ENCODE measurements around the gene VTA1. TPM values are rescaled to one million over a fixed set of nuclear protein-coding genes. Genes with fewer than 3 reads are reported as not detected.
A peak's percentile ranks its signal among the peaks of the same experiment; 100 is the strongest.
"Not testable (repeated sequence)": the region's sequence is repeated elsewhere in the genome, so short reads cannot be mapped to it uniquely, and the experiment has no call there.

Gene VTA1, protein sequence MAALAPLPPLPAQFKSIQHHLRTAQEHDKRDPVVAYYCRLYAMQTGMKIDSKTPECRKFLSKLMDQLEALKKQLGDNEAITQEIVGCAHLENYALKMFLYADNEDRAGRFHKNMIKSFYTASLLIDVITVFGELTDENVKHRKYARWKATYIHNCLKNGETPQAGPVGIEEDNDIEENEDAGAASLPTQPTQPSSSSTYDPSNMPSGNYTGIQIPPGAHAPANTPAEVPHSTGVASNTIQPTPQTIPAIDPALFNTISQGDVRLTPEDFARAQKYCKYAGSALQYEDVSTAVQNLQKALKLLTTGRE
- 10 to 100 TPM; 32.6 to 48.0 TPM for total RNA-seq

- Mint-ChIP-seq H3K27me3 (peaks cover 0 to 6% of the 10 kb centered on the region in 2 donors), H3K27ac (peak within 1 kb of the TSS; percentile 85 to 95), H3K9me3 (no peaks in the 10 kb centered on the region), H3K36me3 (peaks cover 4% of the 10 kb centered on the region), H3K4me1 (ENCODE audit: low read depth in 2 of 2) (peaks cover 37 to 56% of the 10 kb centered on the region in 2 donors), H3K4me3 (peak within 1 kb of the TSS; percentile 93)
- ATAC-seq = peak; percentile 98
- peak; percentile 98 for DNase-seq (ENCODE audit: low spot score)
Observed at GRCh38 chr6:142146828-142147662, at the start of gene VTA1, which contains the start of gene NMBR. TSS of gene VTA1 (plus strand) at chr6:142147263. CDS start at chr6:142147288, 25 bp downstream. TSS of gene NMBR (minus strand) at chr6:142147122. CDS start at chr6:142088658, 58,464 bp downstream.

DNA sequence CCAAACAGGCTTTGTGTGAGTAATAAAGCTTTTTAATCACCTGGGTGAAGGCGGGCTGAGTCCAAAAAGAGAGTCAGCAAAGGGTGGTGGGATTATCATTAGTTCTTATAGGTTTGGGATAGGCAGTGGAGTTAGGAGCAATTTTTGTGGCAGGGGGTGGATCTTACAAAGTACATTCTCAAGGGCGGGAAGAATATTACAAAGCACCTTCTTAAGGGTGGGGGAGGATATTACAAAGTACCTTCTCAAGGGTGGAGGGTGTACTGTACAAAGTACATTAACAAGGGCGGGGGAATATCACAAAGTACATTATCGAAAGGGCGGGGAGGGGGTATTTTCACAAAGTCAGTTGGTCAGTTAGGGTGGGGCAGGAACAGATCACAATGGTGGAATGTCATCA lies 42.2 kb upstream of the VTA1 start:
- ATAC-seq; DNase-seq (ENCODE audit: low spot score); H3K36me3 Mint-ChIP-seq; H3K4me1 Mint-ChIP-seq (ENCODE audit: low read depth in 2 of 2); H3K27ac Mint-ChIP-seq; H3K4me3 Mint-ChIP-seq; H3K9me3 Mint-ChIP-seq: not testable (repeated sequence)
- H3K27me3 Mint-ChIP-seq = peaks cover 7 to 21% of the 10 kb centered on the region in 2 donors

DNA sequence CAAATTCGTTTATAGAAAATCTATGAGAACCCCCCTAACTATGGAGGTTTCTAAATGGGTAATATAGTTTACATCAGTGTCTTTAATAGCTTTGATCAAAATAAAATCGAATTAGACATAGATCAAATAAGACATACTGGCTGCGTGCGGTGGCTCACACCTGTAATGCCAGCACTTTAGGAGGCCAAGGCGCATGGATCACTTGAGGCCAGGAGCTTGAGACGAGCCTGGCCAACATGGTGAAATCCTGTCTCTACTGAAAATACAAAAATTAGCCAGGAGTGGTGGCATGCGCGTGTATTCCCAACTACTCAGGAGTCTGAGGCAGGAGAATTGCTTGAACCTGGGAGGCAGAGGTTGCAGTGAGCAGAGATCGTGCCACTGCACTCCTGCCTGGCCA lies 36.2 kb upstream of the VTA1 start:
- DNase-seq (ENCODE audit: low spot score); H3K36me3 Mint-ChIP-seq; H3K4me1 Mint-ChIP-seq (ENCODE audit: low read depth in 2 of 2); H3K4me3 Mint-ChIP-seq; H3K27ac Mint-ChIP-seq; ATAC-seq; H3K9me3 Mint-ChIP-seq: not testable (repeated sequence)
- peaks cover 0 to 15% of the 10 kb centered on the region in 2 donors for H3K27me3 Mint-ChIP-seq

DNA sequence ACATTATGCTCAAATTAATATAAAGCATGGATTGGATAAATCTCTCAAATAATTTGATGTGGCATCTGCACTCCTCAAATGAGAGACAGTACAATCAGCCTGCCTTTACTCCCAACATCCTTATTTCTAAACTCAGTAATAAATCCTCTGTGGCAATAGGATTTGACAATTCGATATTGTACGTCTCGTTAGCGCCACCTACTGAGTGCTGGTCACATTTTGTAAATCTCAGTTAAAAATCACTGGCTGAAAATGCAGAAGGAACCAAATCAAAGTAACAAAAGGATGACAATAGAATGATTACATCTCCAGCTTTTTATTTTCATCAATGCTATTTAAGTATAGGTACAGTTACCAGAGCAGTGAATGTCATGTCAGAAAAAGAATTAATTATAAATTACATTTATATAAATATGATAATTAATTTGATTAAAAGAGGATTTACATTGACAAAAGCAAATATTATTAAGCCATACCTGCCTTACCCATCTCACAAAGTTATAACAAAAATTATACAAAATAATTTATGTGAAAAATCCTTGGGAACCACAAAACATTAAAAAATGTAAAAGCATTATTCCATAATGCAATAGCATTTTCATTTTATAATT lies 34.5 kb upstream of the VTA1 start:
- Mint-ChIP-seq H3K27ac (no peak overlapping the region), H3K9me3 (no peaks in the 10 kb centered on the region), H3K27me3 (peaks cover 3 to 15% of the 10 kb centered on the region in 2 donors), H3K4me3 (no peak overlapping the region), H3K36me3 (no peaks in the 10 kb centered on the region), H3K4me1 (ENCODE audit: low read depth in 2 of 2) (no peaks in the 10 kb centered on the region)
- DNase-seq (ENCODE audit: low spot score) (peak; percentile 62), ATAC-seq (no peak)

- Mint-ChIP-seq H3K36me3 (no peaks in the 10 kb centered on the region), H3K27me3 (peaks cover 23 to 28% of the 10 kb centered on the region in 2 donors), H3K27ac (no peak overlapping the region), H3K9me3 (no peaks in the 10 kb centered on the region), H3K4me3 (no peak overlapping the region), H3K4me1 (ENCODE audit: low read depth in 2 of 2) (no peaks in the 10 kb centered on the region)
- ATAC-seq = no peak
- DNase-seq (ENCODE audit: low spot score) = no peak
Observed at GRCh38 chr6:142117366-142117765, 29.7 kb upstream of the VTA1 start.

DNA sequence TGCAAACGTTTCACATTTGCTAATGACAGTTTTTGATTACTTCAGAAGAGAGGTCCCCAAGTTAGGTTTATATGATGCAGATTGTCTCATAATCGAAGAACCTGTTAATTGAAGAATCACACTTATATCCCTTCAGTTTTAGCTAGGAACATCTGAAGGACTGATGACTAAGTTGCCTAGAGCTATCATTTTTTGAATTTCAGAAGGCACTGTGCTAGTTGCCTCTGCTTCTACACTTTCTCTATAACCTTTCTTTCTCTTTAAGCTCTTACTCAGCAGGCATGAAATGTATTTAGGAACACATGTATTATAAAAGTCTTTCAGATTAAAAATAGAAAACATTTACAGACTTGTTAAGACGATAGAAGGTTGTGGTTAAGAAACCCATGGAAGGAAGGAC lies 28.7 kb upstream of the VTA1 start:
- Mint-ChIP-seq H3K27me3 (peaks cover 26 to 28% of the 10 kb centered on the region in 2 donors), H3K4me1 (ENCODE audit: low read depth in 2 of 2) (no peaks in the 10 kb centered on the region), H3K9me3 (no peaks in the 10 kb centered on the region), H3K36me3 (no peaks in the 10 kb centered on the region), H3K27ac (no peak overlapping the region), H3K4me3 (no peak overlapping the region)
- ATAC-seq (no peak), DNase-seq (ENCODE audit: low spot score) (no peak)

DNA sequence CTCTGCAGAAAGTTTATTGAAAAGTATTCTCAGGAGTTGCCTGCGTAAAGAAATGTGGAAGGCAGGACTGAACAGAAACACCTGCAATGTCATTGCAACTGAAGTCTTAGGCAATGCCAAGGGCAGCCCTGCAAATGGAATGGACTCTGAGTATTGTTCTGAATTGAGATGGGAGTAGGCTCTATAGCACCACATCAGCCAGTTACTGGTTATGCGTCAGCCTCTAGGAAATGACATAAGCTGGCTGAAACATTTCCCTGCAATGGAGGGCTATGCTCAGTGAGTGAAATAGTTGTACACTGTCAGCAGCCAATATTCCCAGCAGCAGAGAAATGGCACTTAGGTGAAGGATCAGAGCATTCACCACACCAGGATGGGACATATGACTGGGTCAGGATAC lies 28.1 kb upstream of the VTA1 start:
- DNase-seq (ENCODE audit: low spot score) (no peak), ATAC-seq (no peak)
- Mint-ChIP-seq H3K36me3 (no peaks in the 10 kb centered on the region), H3K27ac (no peak overlapping the region), H3K4me3 (no peak overlapping the region), H3K27me3 (peaks cover 26 to 33% of the 10 kb centered on the region in 2 donors), H3K9me3 (no peaks in the 10 kb centered on the region), H3K4me1 (ENCODE audit: low read depth in 2 of 2) (no peaks in the 10 kb centered on the region)

- Mint-ChIP-seq H3K27ac (no peak overlapping the region), H3K4me1 (ENCODE audit: low read depth in 2 of 2) (no peaks in the 10 kb centered on the region), H3K36me3 (no peaks in the 10 kb centered on the region), H3K27me3 (peaks cover 27 to 44% of the 10 kb centered on the region in 2 donors), H3K4me3 (no peak overlapping the region), H3K9me3 (no peaks in the 10 kb centered on the region)
- no peak for DNase-seq (ENCODE audit: low spot score)
- no peak for ATAC-seq
Observed at GRCh38 chr6:142121342-142121741, 25.7 kb upstream of the VTA1 start.

- H3K4me3 Mint-ChIP-seq = no peak overlapping the region
- ATAC-seq = no peak
- H3K4me1 Mint-ChIP-seq (ENCODE audit: low read depth in 2 of 2) = no peaks in the 10 kb centered on the region
- no peak overlapping the region for H3K27ac Mint-ChIP-seq
- no peaks in the 10 kb centered on the region for H3K9me3 Mint-ChIP-seq
- peaks cover 5% of the 10 kb centered on the region for H3K36me3 Mint-ChIP-seq
- peaks cover 30 to 52% of the 10 kb centered on the region in 2 donors for H3K27me3 Mint-ChIP-seq
- DNase-seq (ENCODE audit: low spot score) = no peak
Observed at GRCh38 chr6:142130814-142131213, 16.2 kb upstream of the VTA1 start.

- no peaks in the 10 kb centered on the region for H3K4me1 Mint-ChIP-seq (ENCODE audit: low read depth in 2 of 2)
- no peaks in the 10 kb centered on the region for H3K9me3 Mint-ChIP-seq
- no peak within 1 kb of the TSS for H3K27ac Mint-ChIP-seq
- H3K4me3 Mint-ChIP-seq = no peak within 1 kb of the TSS
- no peak for ATAC-seq
- peaks cover 23 to 36% of the 10 kb centered on the region in 2 donors for H3K27me3 Mint-ChIP-seq
- peaks cover 5% of the 10 kb centered on the region for H3K36me3 Mint-ChIP-seq
- no peak for DNase-seq (ENCODE audit: low spot score)
Observed at GRCh38 chr6:142132625-142133024, 14.4 kb upstream of the VTA1 start, which contains the start of gene GJE1. TSS of gene GJE1 (plus strand) at chr6:142132925. CDS start at chr6:142133159, 234 bp downstream.

- no peak overlapping the region for H3K27ac Mint-ChIP-seq
- H3K27me3 Mint-ChIP-seq = peaks cover 8 to 20% of the 10 kb centered on the region in 2 donors
- H3K36me3 Mint-ChIP-seq = no peaks in the 10 kb centered on the region
- no peaks in the 10 kb centered on the region for H3K9me3 Mint-ChIP-seq
- H3K4me1 Mint-ChIP-seq (ENCODE audit: low read depth in 2 of 2) = no peaks in the 10 kb centered on the region
- no peak for DNase-seq (ENCODE audit: low spot score)
- no peak for ATAC-seq
- H3K4me3 Mint-ChIP-seq = no peak overlapping the region
Observed at GRCh38 chr6:142138876-142139275, 8.2 kb upstream of the VTA1 start.

- peaks cover 5 to 11% of the 10 kb centered on the region in 2 donors for H3K4me1 Mint-ChIP-seq (ENCODE audit: low read depth in 2 of 2)
- not testable (repeated sequence) for H3K4me3 Mint-ChIP-seq; H3K36me3 Mint-ChIP-seq; H3K27ac Mint-ChIP-seq; H3K9me3 Mint-ChIP-seq; ATAC-seq; DNase-seq (ENCODE audit: low spot score)
- H3K27me3 Mint-ChIP-seq = peaks cover 14 to 20% of the 10 kb centered on the region in 2 donors
Observed at GRCh38 chr6:142141531-142141930, 5.5 kb upstream of the VTA1 start.

- Mint-ChIP-seq H3K4me1 (ENCODE audit: low read depth in 2 of 2) (peaks cover 42 to 56% of the 10 kb centered on the region in 2 donors), H3K27ac (no peak overlapping the region), H3K9me3 (no peaks in the 10 kb centered on the region), H3K36me3 (peaks cover 4% of the 10 kb centered on the region), H3K27me3 (no peaks in the 10 kb centered on the region), H3K4me3 (no peak overlapping the region)
- ATAC-seq = no peak
- DNase-seq (ENCODE audit: low spot score) = no peak
Observed at GRCh38 chr6:142152746-142153145, 5.7 kb downstream of the VTA1 start.
